Measurements from ENCODE around the gene BHLHA15. TPM values are rescaled to one million over a fixed set of nuclear protein-coding genes. Genes with fewer than 3 reads are reported as not detected.

BHLHA15 gene
- total and polyA plus RNA-seq, 2 of the 8 experiments (the other 6 are each of a cell fraction or from before 2014, with no cell fraction given): 1.1 to 2.7 TPM

GRCh38 chr7:98202367-98203195 is 8.7 kb upstream of the BHLHA15 start:
- no peaks in the 10 kb centered on the region for H3K9me3 ChIP-seq (ENCODE audit: insufficient read depth in 2 of 2, low read depth in 1 of 2, low read length in 1 of 2)
- H3K36me3 ChIP-seq (ENCODE audit: control insufficient read depth in 2 of 4, insufficient read depth in 4 of 4, low read length in 3 of 4): peaks cover 0 to 15% (median 0%) of the 10 kb centered on the region in 4 experiments; a peak in 4 of 8 replicates
- no peak for DNase-seq (ENCODE audit: low read depth in 1 of 2, low spot score in 2 of 2)
- ChIA-PET POLR2A (ENCODE audit: partially characterized antibody) (no interaction called here), CTCF (ENCODE audit: partially characterized antibody) (interaction anchor here (0.8 to 1.7 kb wide), 5 partner anchors 22 to 189 kb away, joined by 3 to 5 read pairs (median 3); no protein-coding TSS in a partner anchor)
- peaks cover 0 to 14% of the 10 kb centered on the region in 2 experiments; a peak in 3 of 4 replicates for H3K79me2 ChIP-seq (ENCODE audit: control insufficient read depth in 1 of 2, insufficient read depth in 2 of 2, low read length in 2 of 2)
- H3K56ac ChIP-seq (replicated peaks; ENCODE audit: insufficient read length, low read depth, low read length): no peak overlapping the region
- no peak for FAIRE-seq
- no peaks in the 10 kb centered on the region; the same call in 1 of the 2 replicates for H3K23me2 ChIP-seq (ENCODE audit: low read depth, low read length)
- no peak overlapping the region for H3K27ac ChIP-seq (ENCODE audit: low read depth, low read length)
- H3K4ac ChIP-seq (replicated peaks; ENCODE audit: insufficient read length, low read depth, low read length): no peak overlapping the region
- no peak overlapping the region for H4K5ac ChIP-seq (ENCODE audit: insufficient read length, low read depth, low read length)
- no peak overlapping the region for H4K8ac ChIP-seq (ENCODE audit: extremely low read depth, insufficient read depth, low read length)
- no peaks in the 10 kb centered on the region for H3K4me1 ChIP-seq (replicated peaks in 1 of 4; ENCODE audit: control insufficient read depth in 3 of 4, insufficient read depth in 4 of 4, low read length in 3 of 4)
- H3K4me3 ChIP-seq (ENCODE audit: extremely low read depth in 1 of 4, insufficient read depth in 2 of 4, low read depth in 3 of 4, low read length in 4 of 4): no peak overlapping the region
- no peak overlapping the region for H2BK20ac ChIP-seq (ENCODE audit: low read length)
- no peak overlapping the region for H3K18ac ChIP-seq (ENCODE audit: extremely low read depth, low read length)
- H3K79me1 ChIP-seq (ENCODE audit: low read depth, low read length): no peaks in the 10 kb centered on the region; the same call in 1 of the 2 replicates
- no peak overlapping the region for H4K91ac ChIP-seq (replicated peaks; ENCODE audit: insufficient read length, low read length)
- H3K14ac ChIP-seq (ENCODE audit: insufficient read length): no peak overlapping the region
- no peak overlapping the region for H3K9ac ChIP-seq (replicated peaks in 1 of 4; ENCODE audit: extremely low read depth in 1 of 4, low read depth in 3 of 4, low read length in 3 of 4)
- 86% methylated on average over 15 of the region's 15 CpGs; no CpG with 5 or more reads in 1 of the 2 experiments for WGBS, 2 experiments (ENCODE audit: extremely low coverage in 1 of 2, insufficient coverage in 1 of 2, insufficient read length in 1 of 2, insufficient replicate concordance in 2 of 2, low coverage in 1 of 2, low lambda C conversion rate in 2 of 2, missing lambda C conversion rate in 1 of 2)
- H2BK15ac ChIP-seq (ENCODE audit: low read length): no peak overlapping the region
- 0 out of 2 replicates have a peak overlapping the region, but pooled peaks have one; percentile 24 for H2BK5ac ChIP-seq (ENCODE audit: low read depth, low read length)
- no peak overlapping the region for H2AK5ac ChIP-seq (ENCODE audit: low read depth, low read length)
- no peak overlapping the region for H2BK12ac ChIP-seq (ENCODE audit: low read depth, low read length)
- TF ChIP-seq RFX5 (IDR thresholded peaks at IDR 0.05; ENCODE audit: borderline replicate concordance, low read depth, low read length) (no peak), KDM4A (IDR thresholded peaks at IDR 0.05; ENCODE audit: low read depth, low read length, severe bottlenecking) (no peak), CEBPB (IDR thresholded peaks at IDR 0.05; ENCODE audit: low read depth, low read length) (no peak), YY1 (IDR thresholded peaks at IDR 0.05; ENCODE audit: low read depth, low read length) (no peak), EZH2 (IDR thresholded peaks at IDR 0.05; ENCODE audit: low read depth, low read length, severe bottlenecking) (no peak), GABPA (IDR thresholded peaks at IDR 0.05; ENCODE audit: borderline replicate concordance, insufficient read depth, low read length) (no peak)
- H3K4me2 ChIP-seq (ENCODE audit: insufficient read depth in 1 of 2, low read depth in 2 of 2, low read length in 2 of 2): no peak overlapping the region
- no peaks in the 10 kb centered on the region for H3K27me3 ChIP-seq (replicated peaks in 1 of 4; ENCODE audit: control insufficient read depth in 3 of 4, extremely low read depth in 1 of 4, insufficient read depth in 3 of 4, low read length in 3 of 4)
- no peak overlapping the region for H3K23ac ChIP-seq (ENCODE audit: insufficient read length)
- no peak overlapping the region for H2BK120ac ChIP-seq (replicated peaks; ENCODE audit: low read depth, low read length)
- no peak overlapping the region for H2AFZ ChIP-seq (ENCODE audit: low read length)
- peaks cover 0 to 5% of the 10 kb centered on the region in 2 experiments for H4K20me1 ChIP-seq (replicated peaks in 1 of 2; ENCODE audit: control insufficient read depth in 1 of 2, insufficient read depth in 2 of 2, low read length in 2 of 2)

Data from H1 (cell line).